GM18870 (cell line): ENCODE measurements around the gene SGSM2.

Experiments used
- ATAC-seq: cut with Tn5 transposase; IDR thresholded peaks from one replicate; pipeline ENCODE4 v1.9.1; 2021; ENCODE audit warnings: moderate library complexity; ENCODE audit not compliant: unreplicated experiment

The SGSM2 gene

DNA sequence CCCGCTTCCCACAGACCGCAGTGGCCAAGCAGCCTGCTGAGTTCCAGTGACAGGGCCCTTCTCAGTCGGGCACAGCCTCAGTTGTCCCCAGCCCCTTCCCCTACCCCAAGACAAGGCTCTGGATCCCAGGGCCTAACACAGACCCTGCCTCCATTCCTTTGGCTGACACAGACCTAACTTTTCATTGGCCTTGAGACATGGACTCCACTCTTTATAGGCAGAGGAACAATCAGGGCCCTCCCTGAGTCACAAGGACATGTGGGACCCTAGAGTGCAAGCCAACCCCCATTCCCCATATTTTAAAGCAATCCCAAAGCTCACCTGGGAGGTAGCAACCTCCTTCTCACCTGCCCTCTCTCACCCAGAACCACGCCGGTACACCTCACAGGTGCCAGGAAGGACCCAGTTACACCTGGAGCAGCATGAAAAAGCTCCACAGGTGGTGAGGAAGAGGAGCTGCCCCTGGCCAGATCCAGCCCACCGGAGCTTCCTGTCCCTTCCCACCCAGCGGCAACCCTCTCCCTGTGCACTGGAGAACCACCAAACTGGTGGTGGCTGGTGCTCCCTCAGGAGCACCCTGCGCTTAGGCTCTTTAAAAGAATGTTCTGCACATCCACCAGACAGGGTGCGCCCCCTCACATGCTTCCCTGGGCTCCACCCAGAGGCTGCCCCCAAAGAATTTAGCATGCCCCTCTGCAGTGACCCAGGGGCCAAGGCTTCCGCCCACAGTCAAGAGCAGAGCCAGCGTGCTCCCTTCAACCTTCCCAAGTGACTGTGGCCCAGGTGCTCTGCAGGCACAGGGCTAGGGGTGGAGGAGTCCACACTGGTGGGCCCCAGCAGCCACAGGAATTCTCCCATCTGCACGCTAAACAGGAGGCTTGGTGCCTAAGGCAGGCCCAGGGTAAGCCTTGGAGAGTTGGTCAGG lies 60.2 kb downstream of the SGSM2 start:
- no peak for ATAC-seq

DNA sequence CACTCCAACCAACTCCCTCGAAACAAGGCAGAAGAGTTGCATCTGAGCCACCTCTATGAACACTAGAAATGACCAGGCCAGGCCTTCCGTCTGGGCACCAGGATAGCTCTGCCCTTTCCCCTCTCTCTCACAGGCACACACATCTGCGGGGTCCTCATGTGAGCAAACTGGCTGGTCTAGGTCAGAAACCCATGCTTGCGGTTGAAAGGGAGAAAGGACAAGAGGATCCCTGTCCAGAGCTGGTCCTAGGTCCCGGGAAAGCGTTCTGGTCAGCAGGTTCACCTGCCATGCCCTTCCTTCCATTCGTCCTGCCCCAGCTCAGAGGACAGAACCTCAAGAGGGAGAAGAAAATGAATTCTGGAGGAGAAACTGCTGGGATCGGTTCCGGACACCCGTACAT lies 60.9 kb downstream of the SGSM2 start:
- ATAC-seq: no peak

DNA sequence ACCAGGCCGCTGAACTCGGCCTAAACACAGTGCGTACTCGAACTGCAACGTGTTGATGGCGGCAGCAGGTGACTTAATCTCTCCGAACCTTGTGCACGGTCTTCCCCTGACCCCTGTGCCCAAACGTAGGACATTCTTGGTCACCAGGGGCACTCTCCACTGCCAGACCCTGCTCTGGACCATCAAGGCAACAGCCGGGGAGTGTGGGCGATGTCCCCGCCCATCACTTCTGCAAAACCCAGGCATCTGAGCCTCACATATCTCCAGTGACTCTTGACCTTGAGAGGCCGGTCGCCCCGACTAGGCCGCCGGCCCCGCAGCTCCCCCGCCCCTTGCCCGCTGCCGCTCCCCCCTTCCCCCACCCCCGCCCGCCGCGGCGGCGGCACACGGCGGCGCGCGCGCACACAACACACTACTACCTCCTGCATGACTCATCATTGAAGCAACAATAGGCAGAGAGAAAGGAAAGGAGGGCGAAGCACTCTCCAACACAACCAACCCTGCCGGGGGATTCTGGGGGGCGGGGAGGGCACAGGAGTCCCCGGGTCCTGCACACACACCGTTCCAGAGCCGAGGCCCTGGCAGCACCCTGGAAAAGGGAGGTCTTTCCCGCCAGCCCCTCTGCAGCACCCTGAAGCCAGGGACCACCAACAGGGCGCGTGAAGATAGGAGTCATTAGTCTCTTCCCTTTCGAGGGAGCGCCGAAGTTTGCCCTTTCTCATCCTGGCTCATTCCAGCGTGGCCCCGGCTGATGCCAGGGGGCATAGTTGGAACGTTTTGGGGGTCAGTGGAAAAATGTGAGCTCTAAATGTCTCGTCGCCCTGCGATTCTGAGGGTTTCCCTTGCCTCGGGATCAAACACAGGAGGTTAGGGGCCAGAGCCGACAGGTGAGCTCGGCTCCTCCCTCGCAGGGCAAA lies 61.6 kb downstream of the SGSM2 start:
- no peak for ATAC-seq

DNA sequence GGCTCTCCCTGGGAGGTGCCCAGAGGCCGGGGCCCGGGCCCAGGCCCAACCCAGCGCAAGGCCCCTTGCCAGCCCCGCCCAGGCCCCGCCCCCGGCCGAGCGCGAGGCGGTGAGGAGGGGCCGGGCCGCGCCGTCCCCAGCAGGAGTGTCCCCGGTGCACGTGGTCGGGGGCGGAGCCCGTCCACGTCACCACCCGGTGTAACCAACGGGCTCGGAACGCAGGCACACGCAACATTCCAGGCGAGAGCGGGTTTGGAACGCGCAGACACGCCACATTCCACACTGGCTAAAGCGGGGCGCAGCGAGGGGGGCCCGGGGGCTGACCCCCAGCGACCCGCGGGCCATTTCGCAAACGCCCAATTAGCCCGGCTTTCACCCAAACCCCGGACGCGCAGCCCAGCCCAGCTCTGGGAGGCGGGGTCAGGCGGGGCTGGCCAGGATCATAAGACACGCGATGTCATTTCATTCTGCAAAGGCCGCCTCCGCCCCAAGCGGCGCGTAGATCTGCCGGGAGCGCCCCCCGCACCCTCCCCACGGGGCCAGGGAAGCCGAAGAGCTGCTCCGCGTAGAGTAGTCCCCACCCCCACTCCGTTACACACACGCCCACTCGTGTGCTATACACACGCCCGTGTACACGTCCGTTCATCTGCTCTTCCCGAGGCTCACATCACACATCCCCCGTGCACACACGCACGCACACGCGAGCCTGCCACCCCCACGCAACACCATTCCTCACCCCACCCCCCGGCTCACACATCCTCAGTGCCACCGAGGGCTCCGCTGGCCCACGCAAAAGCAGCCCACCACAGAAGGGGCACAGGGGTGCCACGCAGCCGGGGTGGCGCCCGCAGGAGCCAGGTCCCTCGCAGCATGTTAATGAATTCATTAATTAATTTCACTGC lies 62.5 kb downstream of the SGSM2 start:
- ATAC-seq: peak; percentile 33

DNA sequence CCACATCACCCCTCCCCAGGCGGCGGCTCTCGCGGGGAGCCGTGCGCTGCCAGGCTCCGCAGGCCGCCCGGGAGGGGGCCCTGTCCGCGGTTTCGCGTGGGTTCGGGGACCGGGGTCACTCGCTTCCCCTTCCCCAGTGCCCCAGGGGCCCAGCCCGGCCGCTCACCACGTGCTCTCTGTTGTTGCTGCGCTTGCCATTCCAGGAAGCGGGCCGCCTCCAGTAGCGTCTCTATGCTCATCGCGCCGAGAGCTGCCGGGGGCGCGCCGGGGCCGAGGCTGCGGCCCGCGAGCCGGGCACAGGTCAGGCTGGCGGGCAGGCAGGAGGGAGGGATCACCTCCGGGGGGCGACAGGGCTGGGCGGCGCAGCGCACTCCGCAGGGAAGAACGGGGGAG lies 63.2 kb downstream of the SGSM2 start:
- no peak for ATAC-seq

DNA sequence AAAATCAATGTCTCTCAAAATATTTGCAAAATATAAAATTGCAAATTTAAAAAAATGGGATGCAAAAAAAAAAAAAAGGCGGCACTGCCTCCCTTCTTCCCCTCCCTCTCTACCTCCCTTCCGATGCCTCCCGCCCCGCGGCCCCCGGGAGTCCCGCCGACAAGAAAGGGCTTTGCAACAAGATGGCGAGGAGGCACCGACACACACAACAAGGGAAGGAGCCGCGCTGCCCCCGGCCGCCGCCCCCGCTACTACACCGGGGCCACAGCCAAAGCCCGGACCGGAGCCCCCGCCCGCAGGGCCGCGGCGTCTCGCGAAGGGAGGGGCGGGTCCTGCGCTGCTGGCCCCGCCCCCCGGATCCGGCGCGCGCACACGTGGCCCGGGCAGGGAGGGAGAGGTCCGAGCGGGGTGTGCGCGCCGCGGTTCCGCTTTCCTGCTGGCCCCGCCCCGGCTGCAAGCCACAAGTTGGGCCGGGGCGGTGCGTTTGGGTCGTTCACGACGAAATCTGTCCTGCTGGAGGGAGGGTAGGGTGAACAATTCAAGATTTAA lies 63.6 kb downstream of the SGSM2 start, which contains the start of gene MNT:
Gene MNT, minus strand, starts transcription at position 184 of the 549 bp plus-strand sequence. CDS start 348 bp downstream, outside the sequence.
- peak; percentile 14 for ATAC-seq

DNA sequence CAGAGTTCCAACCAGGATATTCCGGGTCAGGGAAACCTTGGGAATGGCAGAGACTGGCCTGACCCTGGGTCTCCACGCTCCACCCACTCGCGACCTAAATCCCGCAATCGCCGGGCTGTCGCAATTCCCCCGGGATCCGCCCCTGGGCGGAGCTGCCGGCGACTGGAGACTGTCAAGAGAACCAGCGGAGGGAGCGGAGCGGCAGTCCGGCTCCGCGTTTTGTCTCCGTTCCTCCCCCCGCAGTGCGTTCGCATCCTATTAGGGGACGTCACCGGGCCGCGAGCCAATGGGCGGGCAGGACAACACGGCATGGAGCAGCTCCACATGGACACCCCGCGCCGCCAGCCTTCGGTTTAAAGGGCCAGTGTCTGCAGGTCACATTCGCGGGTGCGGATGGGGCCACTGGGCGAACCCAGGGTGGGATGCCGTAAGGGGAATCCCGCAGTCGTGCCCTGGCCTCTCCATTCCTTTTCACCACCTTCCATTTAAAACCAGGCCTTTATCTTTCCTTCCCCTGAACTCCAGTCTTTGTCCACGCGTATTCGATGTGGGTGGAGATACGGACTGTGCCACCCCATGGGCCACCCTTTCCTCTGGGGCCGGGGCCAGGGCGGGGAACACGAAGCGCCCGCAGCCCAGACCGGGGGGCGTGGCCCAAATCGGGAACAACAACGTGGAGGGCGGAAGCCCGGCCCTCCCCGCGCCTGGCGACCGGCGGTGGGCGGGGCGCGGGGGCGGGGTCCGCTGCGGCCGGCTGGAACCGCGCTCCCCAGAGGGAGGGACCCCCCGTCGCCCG lies 64.3 kb downstream of the SGSM2 start:
- peak; percentile 44 for ATAC-seq

DNA sequence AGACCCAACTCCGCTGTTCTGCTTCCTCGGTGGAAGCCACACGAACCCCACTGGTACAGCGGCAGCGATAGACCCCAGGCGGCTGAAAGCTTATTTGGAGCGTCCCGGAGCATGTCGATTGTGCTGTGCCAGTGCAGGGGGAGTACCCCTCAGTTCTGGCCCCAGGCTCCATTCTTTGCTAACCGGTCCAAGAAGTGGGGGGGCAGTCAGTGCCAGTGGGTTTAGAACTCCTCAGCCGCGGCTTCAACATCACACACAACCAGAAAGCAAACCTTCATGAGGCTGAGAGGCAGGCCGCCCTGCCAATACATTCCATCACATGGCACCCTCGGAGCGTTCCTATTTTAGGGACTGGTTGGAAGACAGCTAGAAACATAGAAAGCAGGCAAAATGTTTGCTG lies 65.2 kb downstream of the SGSM2 start:
- ATAC-seq: no peak

DNA sequence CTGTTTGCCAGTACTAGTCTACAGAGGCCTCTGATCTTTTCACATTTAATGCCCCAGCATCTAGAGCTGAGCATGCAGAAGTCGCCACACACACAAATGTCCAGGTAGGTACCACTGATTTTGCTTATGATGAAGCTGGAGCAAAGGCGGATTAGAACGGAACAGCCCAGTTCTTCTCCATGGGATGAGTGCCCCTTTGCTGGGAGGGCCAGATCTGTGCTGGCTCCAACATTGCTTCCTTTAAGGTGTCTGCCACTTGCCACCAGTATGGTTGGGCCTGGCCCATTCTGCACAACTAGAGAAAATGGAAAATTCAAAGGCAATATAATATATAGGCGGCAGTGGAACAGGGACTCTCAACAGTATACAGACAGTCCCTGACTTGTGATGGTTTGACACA lies 65.7 kb downstream of the SGSM2 start:
- ATAC-seq: no peak

DNA sequence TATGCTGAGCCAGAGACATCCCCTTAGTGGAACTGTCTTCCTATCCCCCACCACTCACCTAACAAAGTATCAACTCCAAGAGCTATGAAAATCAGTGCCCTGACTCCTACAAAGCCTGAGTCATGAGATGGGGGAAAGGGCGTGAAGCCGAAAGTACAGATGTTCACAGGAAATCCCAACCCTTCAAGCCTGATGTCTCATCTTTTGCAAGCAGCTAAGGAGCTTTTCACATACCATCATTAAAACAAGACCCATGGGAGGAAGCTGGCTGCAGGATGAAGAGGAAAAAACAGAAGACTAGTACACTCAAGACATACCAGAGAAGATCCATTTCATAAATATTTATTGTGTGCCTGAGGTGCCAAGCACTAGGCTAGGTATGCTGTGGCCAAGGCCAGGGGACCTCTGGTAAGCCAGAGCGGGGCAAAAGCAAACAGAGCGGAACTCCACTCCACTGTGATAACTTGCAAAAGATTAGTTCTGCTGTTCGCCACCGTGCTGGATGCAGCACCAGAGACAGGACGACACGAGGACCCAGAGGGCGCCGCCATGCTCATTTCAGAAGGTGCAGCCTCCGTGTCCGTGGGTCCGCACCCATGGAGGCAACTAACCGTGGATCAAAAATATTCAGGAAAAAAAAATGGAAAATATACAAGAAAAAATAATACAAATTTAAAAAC lies 68.1 kb downstream of the SGSM2 start:
- ATAC-seq: no peak

DNA sequence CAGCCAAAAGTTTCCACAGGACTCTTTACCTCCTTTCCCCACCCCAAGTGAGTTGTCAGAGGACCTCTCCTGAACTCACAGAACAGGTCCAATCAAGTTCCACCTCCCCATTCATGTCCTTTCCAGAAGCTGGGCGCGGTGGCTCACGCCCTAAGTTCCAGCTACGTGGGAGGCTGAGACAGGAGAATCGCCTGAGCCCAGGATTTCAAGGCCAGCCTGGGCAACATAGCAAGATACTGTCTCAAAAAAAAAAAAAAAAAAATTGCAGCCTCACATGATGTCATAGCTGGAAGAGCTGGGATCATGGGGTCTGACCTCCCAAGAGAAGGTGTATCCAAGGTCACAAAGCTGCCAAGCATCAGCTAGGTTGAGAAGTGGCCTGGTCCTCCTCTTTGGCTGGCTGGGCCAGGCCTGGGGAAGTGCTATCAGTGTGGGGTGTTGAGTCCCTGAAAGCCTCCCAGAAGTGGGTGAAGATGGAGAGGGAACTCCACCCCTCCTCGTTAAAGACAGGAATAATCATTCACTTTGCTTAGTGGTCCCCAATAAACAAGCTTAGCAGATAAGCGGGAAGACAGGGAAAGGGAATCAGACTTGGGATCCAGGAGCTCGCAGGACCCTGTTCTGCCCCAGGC lies 69.1 kb downstream of the SGSM2 start:
- no peak for ATAC-seq

DNA sequence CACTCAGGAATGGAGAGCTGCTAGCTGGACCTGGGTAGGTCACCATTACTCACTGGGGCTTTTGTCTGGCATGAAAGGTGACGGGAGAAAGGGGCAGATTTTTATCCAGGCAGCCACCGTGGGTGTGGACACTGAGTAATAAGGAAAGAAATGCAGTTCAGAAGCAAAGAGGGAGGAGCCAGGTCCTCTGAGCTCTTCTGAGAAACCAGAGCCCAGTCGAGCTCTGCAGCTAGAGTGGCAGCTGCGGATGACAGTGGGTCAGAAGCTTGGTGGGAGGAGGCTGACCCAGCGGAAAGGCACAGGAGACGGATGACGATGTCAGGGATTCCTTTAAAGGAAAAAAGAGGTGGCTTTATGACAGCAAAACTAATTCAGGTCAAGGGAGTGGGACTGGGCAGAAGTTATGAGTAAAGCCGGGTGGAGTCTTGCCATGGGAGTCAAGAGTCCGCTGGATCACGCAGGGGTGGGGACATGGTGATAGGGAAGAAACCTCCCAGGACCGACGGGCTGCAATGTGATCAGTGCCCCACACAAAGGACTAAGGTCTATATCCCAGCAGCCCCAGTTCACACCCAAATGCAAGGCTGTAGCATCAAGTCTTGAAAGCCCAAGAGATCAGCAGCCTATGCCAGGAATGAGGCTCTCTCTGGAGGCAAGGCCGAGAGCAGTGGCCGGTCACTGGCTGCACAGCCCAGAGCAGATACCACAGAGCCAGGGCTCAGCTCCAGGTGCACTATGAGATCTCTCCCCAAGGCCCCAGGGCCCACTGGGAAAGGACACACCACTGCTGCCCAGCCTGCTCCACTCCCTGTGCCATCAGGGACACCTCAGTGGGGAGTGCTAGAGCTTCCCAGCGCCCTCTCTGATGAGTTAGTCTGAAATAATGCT lies 69.8 kb downstream of the SGSM2 start:
- no peak for ATAC-seq

DNA sequence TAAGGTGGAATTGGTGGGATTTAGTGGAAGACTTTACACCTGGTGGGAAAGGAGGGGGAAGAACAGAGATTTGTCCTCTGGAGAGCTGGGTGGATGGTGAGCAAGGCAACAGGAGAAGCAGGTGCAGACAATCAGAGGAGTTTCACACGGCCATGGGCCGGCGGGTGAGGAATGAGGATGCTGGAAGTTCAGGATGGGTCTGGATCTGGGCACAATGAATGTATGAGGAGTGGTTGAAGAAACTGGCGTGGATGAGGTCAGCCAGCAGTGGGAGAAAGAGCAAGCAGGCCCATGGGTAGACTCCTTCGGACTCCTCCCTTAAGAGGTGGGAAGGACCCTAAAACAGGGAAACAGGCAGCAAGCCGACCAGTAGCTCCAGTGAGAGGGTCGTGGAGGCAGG lies 73.7 kb downstream of the SGSM2 start:
- no peak for ATAC-seq

DNA sequence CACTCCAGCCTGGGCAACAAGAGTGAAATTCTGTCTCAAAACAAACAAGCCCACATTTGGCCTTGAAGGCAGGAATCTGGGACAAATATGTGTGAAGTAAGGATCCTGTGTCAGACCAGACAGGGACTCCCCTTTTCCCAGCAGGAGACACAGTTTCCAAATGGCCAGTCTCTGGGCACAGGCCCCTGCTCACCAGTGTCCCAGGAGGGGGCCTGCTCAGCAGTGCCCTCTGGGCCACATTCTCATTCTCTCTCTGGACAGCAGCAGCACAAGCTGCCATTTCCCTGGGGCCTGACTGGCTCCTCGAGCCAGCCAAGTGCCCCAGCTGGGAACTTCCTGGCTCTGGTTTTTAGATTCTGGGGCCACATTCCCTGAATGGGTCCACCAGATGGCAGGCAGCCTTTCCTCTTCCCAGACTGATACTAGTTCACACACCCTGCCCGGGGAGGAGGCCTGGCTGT lies 75.3 kb downstream of the SGSM2 start:
- no peak for ATAC-seq

DNA sequence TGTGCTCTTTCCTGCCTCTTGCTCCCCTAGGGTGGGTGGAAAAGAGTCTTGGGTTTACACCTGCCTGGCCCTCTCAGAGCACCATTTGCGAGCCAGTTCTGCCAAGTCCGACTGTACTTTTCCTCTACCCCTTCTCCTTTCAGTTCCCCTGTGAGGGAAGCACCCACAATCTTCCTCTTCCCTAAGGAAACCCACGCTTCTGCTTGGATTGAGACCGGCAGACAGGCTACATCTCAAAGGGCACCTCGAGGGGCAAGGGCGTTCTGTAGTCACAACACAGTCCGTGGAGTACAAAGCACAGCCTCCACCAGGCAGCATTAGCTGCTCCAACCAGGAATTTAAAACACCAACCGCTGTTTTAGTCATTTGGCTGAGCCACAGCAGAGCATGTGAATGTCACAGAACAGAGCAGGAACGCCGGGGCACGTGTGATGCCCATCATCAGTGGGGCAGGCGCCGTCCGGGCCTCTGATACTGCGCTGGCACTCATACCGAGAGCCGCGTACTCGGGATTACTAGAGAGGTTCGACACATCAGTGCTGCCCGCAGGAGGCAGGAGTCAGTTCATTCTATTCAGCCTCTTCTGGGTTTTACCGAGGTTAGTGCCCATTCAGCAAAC lies 77.3 kb downstream of the SGSM2 start:
- ATAC-seq: no peak

DNA sequence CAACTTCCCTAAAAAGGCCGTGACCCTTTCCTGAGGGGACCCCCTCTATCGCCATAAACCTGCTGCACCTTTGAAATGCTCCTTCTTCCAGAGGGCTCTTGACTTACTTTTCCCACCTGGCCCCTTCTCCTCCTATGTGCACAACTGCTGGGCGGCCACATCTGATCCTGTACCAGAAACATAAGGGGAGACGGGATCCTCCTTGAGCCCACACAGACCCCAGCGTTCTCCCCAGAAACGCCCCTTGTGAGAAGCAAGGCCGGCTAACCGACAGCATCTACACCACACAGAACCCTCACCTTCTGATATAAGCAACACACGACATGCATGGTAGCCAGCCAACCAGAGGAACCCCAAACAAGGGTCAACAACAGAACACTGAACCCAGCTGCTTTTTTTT lies 77.8 kb downstream of the SGSM2 start:
- no peak for ATAC-seq
